ENCODE results near the gene HEY2. TPM values are rescaled to one million over a fixed set of nuclear protein-coding genes. Genes with fewer than 3 reads are reported as not detected.

The HEY2 gene
- total RNA-seq, 1 donor from 2014 or later, result 82.7 TPM

DNA sequence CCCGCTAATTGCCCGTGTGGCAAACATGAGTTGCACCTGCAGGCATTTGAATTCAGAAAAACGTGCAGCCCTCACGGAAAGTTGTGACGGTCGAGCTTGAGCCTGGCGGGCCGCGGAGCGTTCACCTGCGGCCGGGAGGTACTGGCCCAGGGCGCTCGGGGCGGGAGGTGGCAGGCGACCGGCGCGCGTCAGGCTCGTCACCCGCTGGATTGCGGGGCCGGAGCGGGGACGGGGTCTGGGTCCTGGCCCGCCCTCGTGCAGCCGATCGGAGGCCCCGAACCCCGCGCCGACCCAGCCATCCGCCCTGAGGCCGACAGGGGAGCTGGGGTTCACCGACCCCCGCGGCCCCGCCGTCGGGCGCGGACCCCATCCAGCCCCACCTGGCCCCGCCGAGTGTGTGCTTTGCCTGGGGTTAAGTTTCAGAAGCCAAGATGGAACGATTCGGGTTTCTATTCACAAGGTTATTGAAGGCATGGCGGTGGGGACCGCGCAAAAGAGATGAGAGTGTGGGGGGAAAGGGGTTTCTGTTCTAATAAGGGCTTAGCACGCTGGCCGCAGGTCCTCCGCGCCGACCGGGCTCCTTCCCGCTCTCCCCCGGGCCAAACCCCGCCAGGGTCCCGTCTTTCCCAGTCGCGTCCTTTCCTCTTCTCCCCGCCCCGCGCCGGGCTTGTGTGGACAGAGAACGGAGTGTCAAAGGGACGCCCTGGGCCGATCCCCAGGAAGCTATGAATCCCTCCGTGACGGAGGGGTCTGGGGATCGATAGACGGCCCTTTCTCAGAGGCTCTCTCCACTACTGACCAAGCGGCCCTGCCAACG lies 1.6 kb upstream of the HEY2 start:
- peak overlapping the region; percentile 96 for H3K4me3 Mint-ChIP-seq (ENCODE audit: unreplicated experiment)
- H3K9me3 Mint-ChIP-seq (ENCODE audit: unreplicated experiment), result no peaks in the 10 kb centered on the region
- peaks cover 22% of the 10 kb centered on the region for H3K36me3 Mint-ChIP-seq (ENCODE audit: low read depth, unreplicated experiment)
- TF ChIP-seq, protein P1, sequence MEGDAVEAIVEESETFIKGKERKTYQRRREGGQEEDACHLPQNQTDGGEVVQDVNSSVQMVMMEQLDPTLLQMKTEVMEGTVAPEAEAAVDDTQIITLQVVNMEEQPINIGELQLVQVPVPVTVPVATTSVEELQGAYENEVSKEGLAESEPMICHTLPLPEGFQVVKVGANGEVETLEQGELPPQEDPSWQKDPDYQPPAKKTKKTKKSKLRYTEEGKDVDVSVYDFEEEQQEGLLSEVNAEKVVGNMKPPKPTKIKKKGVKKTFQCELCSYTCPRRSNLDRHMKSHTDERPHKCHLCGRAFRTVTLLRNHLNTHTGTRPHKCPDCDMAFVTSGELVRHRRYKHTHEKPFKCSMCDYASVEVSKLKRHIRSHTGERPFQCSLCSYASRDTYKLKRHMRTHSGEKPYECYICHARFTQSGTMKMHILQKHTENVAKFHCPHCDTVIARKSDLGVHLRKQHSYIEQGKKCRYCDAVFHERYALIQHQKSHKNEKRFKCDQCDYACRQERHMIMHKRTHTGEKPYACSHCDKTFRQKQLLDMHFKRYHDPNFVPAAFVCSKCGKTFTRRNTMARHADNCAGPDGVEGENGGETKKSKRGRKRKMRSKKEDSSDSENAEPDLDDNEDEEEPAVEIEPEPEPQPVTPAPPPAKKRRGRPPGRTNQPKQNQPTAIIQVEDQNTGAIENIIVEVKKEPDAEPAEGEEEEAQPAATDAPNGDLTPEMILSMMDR (IDR thresholded peaks at IDR 0.05; ENCODE audit: unreplicated experiment), result no peak
- H3K4me1 Mint-ChIP-seq (ENCODE audit: unreplicated experiment), result peaks cover 42% of the 10 kb centered on the region
- peaks cover 4% of the 10 kb centered on the region for H3K27me3 Mint-ChIP-seq (ENCODE audit: unreplicated experiment)
- peak; percentile 53 for DNase-seq (ENCODE audit: low spot score)
- H3K27ac Mint-ChIP-seq (ENCODE audit: unreplicated experiment), result peak overlapping the region; percentile 98

- peaks cover 47% of the 10 kb centered on the region for H3K4me1 Mint-ChIP-seq (ENCODE audit: unreplicated experiment)
Measured at GRCh38 chr6:125748406-125749172, 843 bp upstream of the HEY2 start.

GRCh38 chr6:125749865-125750691 lies 646 bp downstream of the HEY2 start:
- H3K27me3 Mint-ChIP-seq (ENCODE audit: unreplicated experiment), result peaks cover 4% of the 10 kb centered on the region
- TF ChIP-seq, protein P1 (IDR thresholded peaks at IDR 0.05; ENCODE audit: unreplicated experiment), result no peak
- peaks cover 47% of the 10 kb centered on the region for H3K4me1 Mint-ChIP-seq (ENCODE audit: unreplicated experiment)
- no peaks in the 10 kb centered on the region for H3K9me3 Mint-ChIP-seq (ENCODE audit: unreplicated experiment)
- peak overlapping the region; percentile 91 for H3K27ac Mint-ChIP-seq (ENCODE audit: unreplicated experiment)
- H3K4me3 Mint-ChIP-seq (ENCODE audit: unreplicated experiment), result peak overlapping the region; percentile 100
- H3K36me3 Mint-ChIP-seq (ENCODE audit: low read depth, unreplicated experiment), result peaks cover 38% of the 10 kb centered on the region
- peak; percentile 35 for DNase-seq (ENCODE audit: low spot score)

More at GRCh38 chr6:125748406-125749172, 843 bp upstream of the HEY2 start:
- H3K9me3 Mint-ChIP-seq (ENCODE audit: unreplicated experiment), result no peaks in the 10 kb centered on the region
- H3K4me3 Mint-ChIP-seq (ENCODE audit: unreplicated experiment), result peak overlapping the region; percentile 96
- peak; percentile 29 for DNase-seq (ENCODE audit: low spot score)
- TF ChIP-seq, protein P1 (IDR thresholded peaks at IDR 0.05; ENCODE audit: unreplicated experiment), result no peak
- peaks cover 26% of the 10 kb centered on the region for H3K36me3 Mint-ChIP-seq (ENCODE audit: low read depth, unreplicated experiment)
- H3K27ac Mint-ChIP-seq (ENCODE audit: unreplicated experiment), result peak overlapping the region; percentile 95
- H3K27me3 Mint-ChIP-seq (ENCODE audit: unreplicated experiment), result peaks cover 4% of the 10 kb centered on the region

- TF ChIP-seq, protein P1 (IDR thresholded peaks at IDR 0.05; ENCODE audit: unreplicated experiment), result no peak
- no peak for DNase-seq (ENCODE audit: low spot score)
- H3K9me3 Mint-ChIP-seq (ENCODE audit: unreplicated experiment), result no peaks in the 10 kb centered on the region
- peak overlapping the region; percentile 91 for H3K27ac Mint-ChIP-seq (ENCODE audit: unreplicated experiment)
- H3K4me3 Mint-ChIP-seq (ENCODE audit: unreplicated experiment), result peak overlapping the region; percentile 100
- H3K27me3 Mint-ChIP-seq (ENCODE audit: unreplicated experiment), result peaks cover 4% of the 10 kb centered on the region
- H3K4me1 Mint-ChIP-seq (ENCODE audit: unreplicated experiment), result peaks cover 41% of the 10 kb centered on the region
- peaks cover 45% of the 10 kb centered on the region for H3K36me3 Mint-ChIP-seq (ENCODE audit: low read depth, unreplicated experiment)
Measured at GRCh38 chr6:125750692-125751333, 1.4 kb downstream of the HEY2 start.

Data from endothelial cell (in vitro differentiated cells).